Neural progenitor cell (in vitro differentiated cells): ENCODE results near the gene ANO8. TPM values are rescaled to one million over a fixed set of nuclear protein-coding genes. Genes with fewer than 3 reads are reported as not detected.

Source experiments
- DNase-seq: peaks from one replicate; pipeline ENCODE4 v3.0.0-alpha.2; 2016; ENCODE audit warnings: low spot score
- H2AFZ ChIP-seq: fragments of 200-600 bp; sonication (generic); replicated peaks from 2 replicates; pipeline ENCODE4 v1.6.1; 2016; ENCODE audit warnings: antibody characterized with exemption
- H3F3A ChIP-seq: fragments of 200-600 bp; sonication (generic); 2 replicates; pipeline ENCODE4 v1.6.1; 2016; ENCODE audit warnings: antibody characterized with exemption, low read depth
- H3K27ac ChIP-seq: fragments of 200-600 bp; sonication (generic); 2 replicates; pipeline ENCODE4 v1.5.1; 2016; ENCODE audit warnings: mild to moderate bottlenecking
- H3K27me3 ChIP-seq: fragments of 200-600 bp; sonication (generic); 2 replicates; pipeline ENCODE4 v1.6.1; 2016; ENCODE audit warnings: mild to moderate bottlenecking, moderate library complexity
- H3K36me3 ChIP-seq: fragments of 200-600 bp; sonication (generic); 2 replicates; pipeline ENCODE4 v1.5.1; 2016
- H3K4me1 ChIP-seq: fragments of 200-600 bp; sonication (generic); 2 replicates; pipeline ENCODE4 v1.6.1; 2016; ENCODE audit warnings: mixed run types
- H3K4me2 ChIP-seq: fragments of 200-600 bp; sonication (generic); 2 replicates; pipeline ENCODE4 v1.6.1; 2016
- H3K4me3 ChIP-seq: fragments of 200-600 bp; sonication (generic); 2 replicates; pipeline ENCODE4 v1.5.1; 2016
- H3K79me2 ChIP-seq: fragments of 200-600 bp; sonication (generic); 2 replicates; pipeline ENCODE4 v1.6.1; 2016; ENCODE audit warnings: low read depth
- H3K9ac ChIP-seq: fragments of 200-600 bp; sonication (generic); 2 replicates; pipeline ENCODE4 v1.6.1; 2016
- H3K9me3 ChIP-seq: fragments of 200-600 bp; sonication (generic); 2 replicates; pipeline ENCODE4 v1.5.1; 2016; ENCODE audit warnings: low read depth
- H4K20me1 ChIP-seq: fragments of 200-600 bp; sonication (generic); 2 replicates; pipeline ENCODE4 v1.6.1; 2016; ENCODE audit warnings: low read depth
- H3K27ac Mint-ChIP-seq: 3 replicates; pipeline ENCODE4 v1.8.0; 2021; ENCODE audit warnings: mixed read lengths
- H3K27me3 Mint-ChIP-seq: 2 replicates; pipeline ENCODE4 v1.8.0; 2022; ENCODE audit warnings: low read depth, mild to moderate bottlenecking, inconsistent platforms, moderate library complexity, mixed read lengths; ENCODE audit not compliant: insufficient read depth
- H3K36me3 Mint-ChIP-seq: 3 replicates; pipeline ENCODE4 v1.8.0; 2021; ENCODE audit warnings: mixed read lengths
- H3K4me1 Mint-ChIP-seq: 3 replicates; pipeline ENCODE4 v1.8.0; 2021; ENCODE audit warnings: mixed read lengths
- H3K4me3 Mint-ChIP-seq: 3 replicates; pipeline ENCODE4 v1.8.0; 2021; ENCODE audit warnings: mild to moderate bottlenecking, moderate library complexity, mixed read lengths
- H3K9me3 Mint-ChIP-seq: 3 replicates; pipeline ENCODE4 v1.8.0; 2020; ENCODE audit warnings: mixed read lengths
- EZH2 ChIP-seq: fragments of 200-600 bp; sonication (generic); IDR thresholded peaks from 2 replicates; pipeline ENCODE4 v1.6.1; 2017; ENCODE audit warnings: antibody characterized with exemption, mild to moderate bottlenecking, moderate library complexity
- EZH2phosphoT487 ChIP-seq: fragments of 200-600 bp; sonication (generic); IDR thresholded peaks from 2 replicates; pipeline ENCODE4 v1.6.1; 2017; ENCODE audit warnings: antibody characterized with exemption
- total RNA-seq: library from RNA; depleted of rRNA; stranded (reverse); fragments of >200 nt; gene quantifications from 2 replicates; pipeline ENCODE4 v1.2.3, GENCODE V29; 2015; ENCODE audit warnings: low replicate concordance
- TF ChIP-seq, protein P1 (sequence below): fragments of 200-600 bp; sonication (generic); IDR thresholded peaks from 2 replicates; pipeline ENCODE4 v1.5.1; 2017; ENCODE audit warnings: antibody characterized with exemption, mild to moderate bottlenecking

The ANO8 gene
- total RNA-seq, 1 donor from 2014 or later, result 11.4 TPM

DNA sequence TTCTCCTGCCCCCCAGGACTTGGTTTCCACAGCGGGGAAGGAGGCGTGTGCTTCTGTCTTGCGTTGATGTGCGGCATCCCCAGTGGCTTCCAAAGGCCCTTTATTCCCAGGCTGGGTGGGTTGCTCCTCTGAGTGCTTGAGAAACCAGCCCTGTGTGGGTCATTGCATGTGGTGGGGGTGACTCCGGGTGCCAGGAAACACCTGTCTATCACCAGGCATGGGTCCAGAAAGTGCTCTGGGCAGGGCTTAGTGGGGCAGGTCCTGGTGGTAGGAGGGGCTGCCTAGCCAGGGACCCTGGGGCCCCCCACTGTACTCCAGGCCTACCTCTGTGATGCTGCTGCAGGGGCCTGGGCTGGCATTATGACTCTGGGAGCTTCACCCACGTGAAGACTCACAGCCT, 15.7 kb downstream of the ANO8 start:
- Histone ChIP-seq H3K27me3 (no peaks in the 10 kb centered on the region), H3K4me2 (no peak overlapping the region), H3K27ac (no peak overlapping the region), H3K4me3 (no peak overlapping the region), H3K36me3 (no peaks in the 10 kb centered on the region), H2AFZ (no peak overlapping the region), H3K9ac (no peak overlapping the region), H3K79me2 (no peaks in the 10 kb centered on the region), H4K20me1 (peaks cover 5% of the 10 kb centered on the region), H3F3A (peaks cover 7% of the 10 kb centered on the region), H3K9me3 (no peaks in the 10 kb centered on the region), H3K4me1 (no peaks in the 10 kb centered on the region)
- no peak overlapping the region for H3K4me3 Mint-ChIP-seq
- no peaks in the 10 kb centered on the region for H3K9me3 Mint-ChIP-seq
- no peak for DNase-seq
- no peak for TF ChIP-seq EZH2phosphoT487
- no peak for TF ChIP-seq EZH2
- TF ChIP-seq, protein P1, sequence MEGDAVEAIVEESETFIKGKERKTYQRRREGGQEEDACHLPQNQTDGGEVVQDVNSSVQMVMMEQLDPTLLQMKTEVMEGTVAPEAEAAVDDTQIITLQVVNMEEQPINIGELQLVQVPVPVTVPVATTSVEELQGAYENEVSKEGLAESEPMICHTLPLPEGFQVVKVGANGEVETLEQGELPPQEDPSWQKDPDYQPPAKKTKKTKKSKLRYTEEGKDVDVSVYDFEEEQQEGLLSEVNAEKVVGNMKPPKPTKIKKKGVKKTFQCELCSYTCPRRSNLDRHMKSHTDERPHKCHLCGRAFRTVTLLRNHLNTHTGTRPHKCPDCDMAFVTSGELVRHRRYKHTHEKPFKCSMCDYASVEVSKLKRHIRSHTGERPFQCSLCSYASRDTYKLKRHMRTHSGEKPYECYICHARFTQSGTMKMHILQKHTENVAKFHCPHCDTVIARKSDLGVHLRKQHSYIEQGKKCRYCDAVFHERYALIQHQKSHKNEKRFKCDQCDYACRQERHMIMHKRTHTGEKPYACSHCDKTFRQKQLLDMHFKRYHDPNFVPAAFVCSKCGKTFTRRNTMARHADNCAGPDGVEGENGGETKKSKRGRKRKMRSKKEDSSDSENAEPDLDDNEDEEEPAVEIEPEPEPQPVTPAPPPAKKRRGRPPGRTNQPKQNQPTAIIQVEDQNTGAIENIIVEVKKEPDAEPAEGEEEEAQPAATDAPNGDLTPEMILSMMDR, result no peak
- H3K36me3 Mint-ChIP-seq, result peaks cover 12% of the 10 kb centered on the region
- no peak overlapping the region for H3K27ac Mint-ChIP-seq
- no peaks in the 10 kb centered on the region for H3K4me1 Mint-ChIP-seq
- peaks cover 4% of the 10 kb centered on the region for H3K27me3 Mint-ChIP-seq

DNA sequence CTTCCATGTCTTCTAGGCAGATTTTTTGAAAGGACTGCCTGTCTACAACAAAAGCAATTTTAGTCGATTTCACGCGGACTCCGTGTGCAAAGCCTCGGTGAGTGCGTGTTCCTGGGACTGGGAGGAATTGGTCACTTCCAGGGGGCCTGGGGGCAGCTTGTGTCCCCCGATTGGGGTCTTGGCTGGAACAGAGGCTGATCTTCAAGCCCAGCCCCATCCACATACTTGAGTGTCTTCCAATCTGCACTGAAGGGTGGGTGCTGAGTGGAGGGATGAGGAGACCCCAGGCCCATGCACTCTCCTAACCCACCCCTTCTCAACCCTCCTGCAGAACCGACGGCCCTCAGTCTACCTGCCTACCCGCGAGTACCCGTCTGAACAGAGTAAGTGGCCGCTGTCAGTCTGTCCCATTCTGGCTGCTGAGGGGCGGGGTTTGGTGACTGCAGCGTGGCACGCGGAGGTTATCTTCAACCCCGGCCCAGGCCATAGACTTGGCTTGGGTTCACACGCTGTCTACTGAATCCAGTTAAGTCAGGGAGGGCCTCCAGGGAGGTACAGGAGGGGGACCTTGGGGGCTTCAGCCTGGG, 20.6 kb downstream of the ANO8 start:
- Histone ChIP-seq H3K27me3 (no peaks in the 10 kb centered on the region), H3K9me3 (no peaks in the 10 kb centered on the region), H4K20me1 (peaks cover 21% of the 10 kb centered on the region), H3K4me1 (peaks cover 7% of the 10 kb centered on the region), H3K27ac (no peak overlapping the region), H3K4me3 (no peak overlapping the region), H3K79me2 (peaks cover 35% of the 10 kb centered on the region), H3F3A (peaks cover 9% of the 10 kb centered on the region), H2AFZ (no peak overlapping the region), H3K9ac (no peak overlapping the region), H3K36me3 (no peaks in the 10 kb centered on the region), H3K4me2 (no peak overlapping the region)
- Mint-ChIP-seq H3K4me3 (no peak overlapping the region), H3K9me3 (no peaks in the 10 kb centered on the region), H3K27me3 (peaks cover 2% of the 10 kb centered on the region), H3K4me1 (peaks cover 14% of the 10 kb centered on the region), H3K36me3 (peaks cover 9% of the 10 kb centered on the region), H3K27ac (no peak overlapping the region)
- DNase-seq, result no peak
- no peak for TF ChIP-seq EZH2
- TF ChIP-seq, protein P1, result no peak
- TF ChIP-seq EZH2phosphoT487, result no peak

DNA sequence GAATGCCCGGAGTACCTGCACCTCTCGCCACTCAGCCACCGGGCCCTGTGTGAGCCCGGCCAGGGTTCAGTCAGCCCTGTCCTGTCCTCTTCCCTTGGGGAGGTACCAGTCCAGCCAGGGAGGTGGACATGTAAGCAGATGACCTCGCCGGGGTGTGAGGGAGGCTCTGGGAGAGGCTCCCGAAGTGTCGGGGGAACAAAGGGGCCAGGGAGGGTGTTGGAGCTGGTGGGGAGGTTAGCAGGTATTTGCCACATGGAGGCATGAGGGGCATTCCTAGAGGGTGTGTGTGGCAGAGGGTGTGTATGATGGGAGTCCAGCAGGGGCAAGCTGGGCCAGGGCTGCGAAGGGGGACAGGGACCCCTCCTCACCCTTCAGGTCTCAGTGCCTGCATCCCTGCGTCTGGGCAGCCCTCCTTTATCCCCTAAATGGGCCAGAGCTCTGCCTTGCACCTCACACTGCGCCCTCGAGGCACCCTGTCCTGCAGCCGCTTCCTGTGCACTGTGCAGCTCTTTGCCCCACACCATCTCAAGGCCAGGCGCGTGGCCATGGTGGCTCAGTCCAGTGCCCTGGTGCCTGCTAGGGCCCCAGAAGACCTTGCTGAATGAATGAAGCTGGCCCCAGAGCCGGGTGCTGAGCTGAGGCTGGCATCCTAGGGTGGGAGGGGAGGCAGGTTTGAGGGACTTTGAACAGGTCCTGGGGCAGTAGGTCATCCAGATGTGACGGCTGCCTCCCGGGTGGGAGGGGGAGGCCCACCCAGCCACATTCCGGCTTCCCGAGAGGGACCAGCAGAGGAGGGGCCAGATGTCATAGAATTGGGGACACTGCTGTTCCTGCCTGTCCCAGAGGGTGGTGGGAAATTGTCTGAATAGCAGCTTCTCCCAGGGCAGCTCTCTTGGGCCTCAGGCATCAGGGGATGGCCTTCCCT, 22.2 kb downstream of the ANO8 start:
- TF ChIP-seq, protein P1, result no peak
- TF ChIP-seq EZH2, result no peak
- no peak for TF ChIP-seq EZH2phosphoT487
- H3F3A ChIP-seq, result peaks cover 21% of the 10 kb centered on the region
- no peak overlapping the region for H3K27ac ChIP-seq
- peaks cover 7% of the 10 kb centered on the region for H3K4me1 ChIP-seq
- H3K4me3 Mint-ChIP-seq, result no peak overlapping the region
- H3K4me1 Mint-ChIP-seq, result peaks cover 21% of the 10 kb centered on the region
- no peak overlapping the region for H3K4me3 ChIP-seq
- no peak overlapping the region for H3K9ac ChIP-seq
- H3K36me3 ChIP-seq, result no peaks in the 10 kb centered on the region
- H3K79me2 ChIP-seq, result peaks cover 36% of the 10 kb centered on the region
- H4K20me1 ChIP-seq, result peaks cover 21% of the 10 kb centered on the region
- no peak overlapping the region for H3K4me2 ChIP-seq
- no peak for DNase-seq
- no peak overlapping the region for H2AFZ ChIP-seq
- H3K27ac Mint-ChIP-seq, result no peak overlapping the region
- no peaks in the 10 kb centered on the region for H3K9me3 ChIP-seq
- peaks cover 9% of the 10 kb centered on the region for H3K36me3 Mint-ChIP-seq
- no peaks in the 10 kb centered on the region for H3K27me3 ChIP-seq
- H3K9me3 Mint-ChIP-seq, result no peaks in the 10 kb centered on the region
- H3K27me3 Mint-ChIP-seq, result peaks cover 4% of the 10 kb centered on the region
